Peyer's patch (tissue), 4 donors: Measurements from ENCODE around the gene ABCA13.

Source experiments
- CTCF ChIP-seq, 6 experiments: fragments of 450-650 bp in 4 of 6; fragments of 200-600 bp in 2 of 6; sonication (generic) in 1 of 6; IDR thresholded peaks; one replicate each; pipeline ENCODE4 v1.5.1; 2017 to 2019; ENCODE audit warnings: antibody characterized with exemption in 6 of 6, mild to moderate bottlenecking in 3 of 6, moderate library complexity in 1 of 6
- POLR2A ChIP-seq, 2 donors: fragments of 450-650 bp; IDR thresholded peaks; one replicate each; pipeline ENCODE4 v1.5.1; 2017; ENCODE audit warnings: antibody characterized with exemption in 2 of 2, mild to moderate bottlenecking in 2 of 2, moderate library complexity in 2 of 2

GRCh38 chr7:48225101-48225500 lies 53.8 kb downstream of the ABCA13 start:
- no peak for TF ChIP-seq POLR2A (IDR thresholded peaks at IDR 0.05)
- no peak for TF ChIP-seq CTCF (IDR thresholded peaks at IDR 0.05)
